OCI-LY7 (cell line): ENCODE results near the gene RPS17. TPM values are rescaled to one million over a fixed set of nuclear protein-coding genes. Genes with fewer than 3 reads are reported as not detected.

Experiments used
- BruUV-seq: library from RNA; stranded (reverse); fragments of 400-500 nt; replicated peaks from 2 replicates; lab custom pipeline; 2021; lab: Mats Ljungman, UMichigan
- CTCF ChIA-PET: fragments of 300-600 bp; sonication (Branson Sonifier 250); formaldehyde crosslinking; loops from one replicate; lab custom pipeline; 2022; ENCODE audit warnings: antibody characterized with exemption; ENCODE audit not compliant: unreplicated experiment; lab: Charles Lee
- POLR2A ChIA-PET: fragments of 300-600 bp; sonication (Branson Sonifier 250); formaldehyde crosslinking; loops from one replicate; lab custom pipeline; 2022; ENCODE audit warnings: antibody characterized with exemption; lab: Charles Lee
- DNase-seq: peaks from one replicate; pipeline ENCODE4 v3.0.0-alpha.2; 2015; ENCODE audit warnings: low spot score
- H2AFZ ChIP-seq: fragments of 200-600 bp; sonication (generic), shearing (Covaris generic); 2 replicates; pipeline ENCODE4 v1.6.1; 2014; ENCODE audit warnings: mild to moderate bottlenecking, antibody characterized with exemption, low read length, moderate library complexity
- H3K27ac ChIP-seq: fragments of 200-600 bp; sonication (generic); 2 replicates; pipeline ENCODE4 v1.5.1; 2014; ENCODE audit warnings: mixed run types, low read depth, mild to moderate bottlenecking, moderate library complexity, low read length, inconsistent platforms; ENCODE audit not compliant: poor library complexity, severe bottlenecking
- H3K36me3 ChIP-seq: fragments of 200-600 bp; sonication (generic); 2 replicates; pipeline ENCODE4 v1.6.1; 2014; ENCODE audit warnings: mild to moderate bottlenecking, antibody characterized with exemption, low read length, moderate library complexity, mixed read lengths; ENCODE audit not compliant: insufficient read depth
- H3K4me1 ChIP-seq: fragments of 200-600 bp; sonication (generic); 2 replicates; pipeline ENCODE4 v1.5.1; 2014; ENCODE audit warnings: mild to moderate bottlenecking, low read length; ENCODE audit not compliant: insufficient read depth, poor library complexity, severe bottlenecking
- H3K4me2 ChIP-seq: fragments of 200-600 bp; sonication (generic); 2 replicates; pipeline ENCODE4 v1.6.1; 2014; ENCODE audit warnings: mild to moderate bottlenecking, low read length
- H3K4me3 ChIP-seq: fragments of 200-600 bp; sonication (generic); 2 replicates; pipeline ENCODE4 v1.5.1; 2014; ENCODE audit warnings: mild to moderate bottlenecking, low read depth, low read length; ENCODE audit not compliant: poor library complexity, severe bottlenecking
- H3K79me2 ChIP-seq: fragments of 200-600 bp; sonication (generic); 2 replicates; pipeline ENCODE4 v1.6.1; 2016; ENCODE audit warnings: low read depth, mild to moderate bottlenecking, low read length, moderate library complexity, mixed read lengths; ENCODE audit not compliant: insufficient read depth
- H3K9me2 ChIP-seq: fragments of 200-600 bp; sonication (generic); 2 replicates; pipeline ENCODE4 v1.6.1; 2016; ENCODE audit warnings: mild to moderate bottlenecking, low read length, mixed read lengths; ENCODE audit not compliant: insufficient read depth
- H3K9me3 ChIP-seq: fragments of 200-600 bp; sonication (generic); 2 replicates; pipeline ENCODE4 v1.6.1; 2014; ENCODE audit warnings: mild to moderate bottlenecking, mixed run types, low read length, mixed read lengths
- H4K20me1 ChIP-seq: fragments of 200-600 bp; sonication (generic); 2 replicates; pipeline ENCODE4 v1.6.1; 2014; ENCODE audit warnings: mild to moderate bottlenecking, antibody characterized with exemption, low read length, moderate library complexity, mixed read lengths; ENCODE audit not compliant: insufficient read depth
- EZH2phosphoT487 ChIP-seq: fragments of 200-600 bp; sonication (generic); IDR thresholded peaks from 2 replicates; pipeline ENCODE4 v1.6.1; 2018; ENCODE audit warnings: low read depth, borderline replicate concordance, mild to moderate bottlenecking, mixed run types, antibody characterized with exemption, low read length, moderate library complexity, mixed read lengths
- intact Hi-C: fragments of 100-400 bp; cut with micrococcal nuclease; formaldehyde crosslinking; loops from one replicate; pipeline ENCODE4 v1.10.0; 2022; ENCODE audit not compliant: unreplicated experiment
- total RNA-seq, 2 experiments: library from RNA; depleted of rRNA in 1 of 2; stranded (reverse); fragments of >200 nt in 1 of 2; shearing (Covaris generic) in 1 of 2; gene quantifications; 2 replicates each; pipeline ENCODE4 v1.2.3, GENCODE V29; 2014 to 2022
- TF ChIP-seq, protein P1 (sequence below): fragments of 200-600 bp; sonication (generic); conservative IDR thresholded peaks from 2 replicates; pipeline ENCODE4 v1.5.1; 2014; ENCODE audit warnings: mild to moderate bottlenecking, antibody characterized with exemption, low read length, moderate library complexity, mixed read lengths

RPS17 gene
- total RNA-seq, 2 experiments from 2014 or later = 2,562 to 3,737 TPM

DNA sequence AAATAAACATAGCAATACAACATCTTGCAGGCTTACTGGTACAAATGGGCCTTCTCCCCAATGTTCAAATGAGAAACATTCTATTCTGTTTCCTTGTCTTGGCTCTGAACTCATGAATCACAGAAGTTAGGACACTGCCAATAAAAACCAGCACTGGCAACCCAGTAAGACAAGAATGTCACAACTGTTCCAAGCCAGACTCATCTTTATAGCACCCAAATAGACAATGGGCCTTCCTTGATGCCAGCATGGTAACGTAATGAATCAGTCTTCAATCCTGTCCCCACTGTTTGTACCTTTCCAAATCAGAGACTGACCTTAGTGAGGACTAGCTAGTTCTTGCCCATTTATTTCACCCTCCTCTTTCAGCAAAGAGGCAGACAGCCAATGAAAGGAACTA, 14.1 kb upstream of the RPS17 start:
- CTCF ChIA-PET = no interaction called here

DNA sequence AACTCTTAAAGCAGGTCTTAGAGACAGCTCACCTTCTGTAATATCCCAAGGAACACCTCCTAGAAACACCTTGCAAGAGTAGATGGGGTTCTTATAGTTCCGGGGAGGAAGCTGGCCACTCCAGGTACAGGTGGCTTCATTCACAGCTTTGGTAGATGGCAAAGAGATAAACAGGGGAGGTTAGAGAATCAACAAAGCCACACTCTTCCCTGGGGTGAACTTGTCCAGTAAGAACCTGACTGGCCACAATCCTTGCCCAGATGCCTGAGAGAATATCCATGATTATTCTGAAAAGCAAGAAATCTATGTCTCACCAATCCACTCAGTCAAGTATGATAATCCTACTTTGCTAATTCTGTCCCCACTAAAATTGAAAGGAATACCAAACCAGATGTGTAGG, 13.6 kb upstream of the RPS17 start:
- TF ChIP-seq, protein P1, sequence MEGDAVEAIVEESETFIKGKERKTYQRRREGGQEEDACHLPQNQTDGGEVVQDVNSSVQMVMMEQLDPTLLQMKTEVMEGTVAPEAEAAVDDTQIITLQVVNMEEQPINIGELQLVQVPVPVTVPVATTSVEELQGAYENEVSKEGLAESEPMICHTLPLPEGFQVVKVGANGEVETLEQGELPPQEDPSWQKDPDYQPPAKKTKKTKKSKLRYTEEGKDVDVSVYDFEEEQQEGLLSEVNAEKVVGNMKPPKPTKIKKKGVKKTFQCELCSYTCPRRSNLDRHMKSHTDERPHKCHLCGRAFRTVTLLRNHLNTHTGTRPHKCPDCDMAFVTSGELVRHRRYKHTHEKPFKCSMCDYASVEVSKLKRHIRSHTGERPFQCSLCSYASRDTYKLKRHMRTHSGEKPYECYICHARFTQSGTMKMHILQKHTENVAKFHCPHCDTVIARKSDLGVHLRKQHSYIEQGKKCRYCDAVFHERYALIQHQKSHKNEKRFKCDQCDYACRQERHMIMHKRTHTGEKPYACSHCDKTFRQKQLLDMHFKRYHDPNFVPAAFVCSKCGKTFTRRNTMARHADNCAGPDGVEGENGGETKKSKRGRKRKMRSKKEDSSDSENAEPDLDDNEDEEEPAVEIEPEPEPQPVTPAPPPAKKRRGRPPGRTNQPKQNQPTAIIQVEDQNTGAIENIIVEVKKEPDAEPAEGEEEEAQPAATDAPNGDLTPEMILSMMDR = no peak
- no peak for TF ChIP-seq EZH2phosphoT487
- H3K9me2 ChIP-seq = no peaks in the 10 kb centered on the region
- CTCF ChIA-PET = no interaction called here
- no peak overlapping the region for H3K27ac ChIP-seq
- POLR2A ChIA-PET = interaction anchor here (0.7 to 1.2 kb wide), 3 partner anchors 10 to 31 kb away, joined by 3 to 4 read pairs (median 3); no protein-coding TSS in a partner anchor
- no peaks in the 10 kb centered on the region for H3K9me3 ChIP-seq
- BruUV-seq = no TSS peak
- DNase-seq = no peak
- no peaks in the 10 kb centered on the region for H3K79me2 ChIP-seq
- H3K4me2 ChIP-seq = no peak overlapping the region
- no peak overlapping the region for H2AFZ ChIP-seq
- intact Hi-C loops = no loop called here
- H4K20me1 ChIP-seq = no peaks in the 10 kb centered on the region
- H3K4me3 ChIP-seq = no peak overlapping the region
- no peaks in the 10 kb centered on the region for H3K4me1 ChIP-seq
- H3K36me3 ChIP-seq = no peaks in the 10 kb centered on the region

More for the DNA sequence above, 14.1 kb upstream of the RPS17 start:
- Histone ChIP-seq H3K36me3 (no peaks in the 10 kb centered on the region), H4K20me1 (no peaks in the 10 kb centered on the region), H3K9me3 (no peaks in the 10 kb centered on the region), H3K4me3 (no peak overlapping the region), H2AFZ (no peak overlapping the region), H3K4me2 (no peak overlapping the region), H3K27ac (no peak overlapping the region), H3K79me2 (no peaks in the 10 kb centered on the region), H3K9me2 (no peaks in the 10 kb centered on the region), H3K4me1 (no peaks in the 10 kb centered on the region)
- POLR2A ChIA-PET = interaction anchor here (0.9 to 1.2 kb wide), 2 partner anchors 10 to 13 kb away, joined by 3 read pairs; no protein-coding TSS in a partner anchor
- TF ChIP-seq, protein P1 = no peak
- no peak for TF ChIP-seq EZH2phosphoT487
- intact Hi-C loops = no loop called here
- no peak for DNase-seq
- BruUV-seq = no TSS peak

DNA sequence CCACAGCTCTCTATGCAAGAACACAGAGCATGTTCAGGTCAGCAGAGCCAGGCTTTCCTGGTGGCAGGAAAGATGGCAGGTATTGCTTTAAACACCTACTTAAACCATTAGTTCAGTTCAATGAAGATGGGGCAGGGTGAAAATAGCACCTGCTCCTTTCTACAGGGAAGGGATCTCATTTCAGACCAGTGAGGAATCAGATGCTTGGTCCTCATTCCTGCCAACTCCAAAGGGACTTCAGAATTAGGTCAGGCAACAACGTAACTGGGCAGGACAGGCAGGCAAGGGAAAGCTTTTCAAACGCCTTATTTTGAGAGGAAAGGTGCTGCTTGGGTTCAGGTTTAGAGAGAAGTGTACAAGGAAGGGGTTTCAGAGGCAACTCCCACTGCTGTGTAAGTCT, 12.6 kb upstream of the RPS17 start:
- Histone ChIP-seq H2AFZ (no peak overlapping the region), H4K20me1 (no peaks in the 10 kb centered on the region), H3K9me2 (no peaks in the 10 kb centered on the region), H3K36me3 (no peaks in the 10 kb centered on the region), H3K4me1 (no peaks in the 10 kb centered on the region), H3K27ac (no peak overlapping the region), H3K9me3 (no peaks in the 10 kb centered on the region), H3K4me2 (no peak overlapping the region), H3K4me3 (no peak overlapping the region), H3K79me2 (no peaks in the 10 kb centered on the region)
- POLR2A ChIA-PET = no interaction called here
- CTCF ChIA-PET = no interaction called here
- BruUV-seq = no TSS peak
- no peak for DNase-seq
- TF ChIP-seq, protein P1 = no peak
- intact Hi-C loops = no loop called here
